Smooth muscle cell (in vitro differentiated cells): Measurements from ENCODE around the gene DPM1. TPM values are rescaled to one million over a fixed set of nuclear protein-coding genes. Genes with fewer than 3 reads are reported as not detected.

Source experiments
- DNase-seq: peaks from one replicate; lab custom pipeline; 2025; ENCODE audit not compliant: unreplicated experiment; lab: John Stamatoyannopoulos, UW
- H2AFZ ChIP-seq: fragments of 200-600 bp; sonication (generic); 2 replicates; pipeline ENCODE4 v1.6.0; 2016; ENCODE audit warnings: antibody characterized with exemption, low read depth, mild to moderate bottlenecking
- H3F3A ChIP-seq: fragments of 200-600 bp; sonication (generic); 2 replicates; pipeline ENCODE4 v1.6.0; 2017; ENCODE audit warnings: antibody characterized with exemption, low read depth
- H3K27ac ChIP-seq: fragments of 200-600 bp; sonication (generic); 2 replicates; pipeline ENCODE4 v1.5.1; 2016; ENCODE audit warnings: low read depth, mild to moderate bottlenecking
- H3K27me3 ChIP-seq: fragments of 200-600 bp; sonication (generic); 2 replicates; pipeline ENCODE4 v1.6.1; 2016; ENCODE audit warnings: low read depth, mild to moderate bottlenecking
- H3K36me3 ChIP-seq: fragments of 200-600 bp; sonication (generic); 2 replicates; pipeline ENCODE4 v1.5.1; 2016; ENCODE audit warnings: low read depth
- H3K4me1 ChIP-seq: fragments of 200-600 bp; sonication (generic); 2 replicates; pipeline ENCODE4 v1.5.1; 2016; ENCODE audit warnings: low read depth
- H3K4me2 ChIP-seq: fragments of 200-600 bp; sonication (generic); 2 replicates; pipeline ENCODE4 v1.6.0; 2016; ENCODE audit warnings: mild to moderate bottlenecking
- H3K4me3 ChIP-seq: fragments of 200-600 bp; sonication (generic); 2 replicates; pipeline ENCODE4 v1.5.1; 2016; ENCODE audit warnings: mild to moderate bottlenecking
- H3K79me2 ChIP-seq: fragments of 200-600 bp; sonication (generic); 2 replicates; pipeline ENCODE4 v1.6.0; 2016; ENCODE audit warnings: low read depth, mild to moderate bottlenecking
- H3K9ac ChIP-seq: fragments of 200-600 bp; sonication (generic); 2 replicates; pipeline ENCODE4 v1.6.0; 2016; ENCODE audit warnings: low read depth
- H3K9me3 ChIP-seq: fragments of 200-600 bp; sonication (generic); replicated peaks from 2 replicates; pipeline ENCODE4 v1.5.1; 2016; ENCODE audit warnings: low read depth
- H4K20me1 ChIP-seq: fragments of 200-600 bp; sonication (generic); 2 replicates; pipeline ENCODE4 v1.6.0; 2016; ENCODE audit warnings: low read depth
- CTCF ChIP-seq: fragments of 200-600 bp; sonication (generic); IDR thresholded peaks from 2 replicates; pipeline ENCODE4 v1.5.1; 2017; ENCODE audit warnings: borderline replicate concordance, mild to moderate bottlenecking, antibody characterized with exemption; ENCODE audit not compliant: insufficient read depth, poor library complexity, severe bottlenecking
- WGBS: methylation state at CpG from one replicate; pipeline ENCODE4 v1.1.7; 2016; ENCODE audit warnings: low lambda C conversion rate; 5-methylcytosine and 5-hydroxymethylcytosine counted together
- polyA plus RNA-seq: library from polyadenylated mRNA; unstranded; fragments of >200 nt; fragmentation: Nextera tagmentation; extraction: Ambion mirVana; gene quantifications from 2 replicates; pipeline ENCODE4 v1.2.1, GENCODE V29; 2016
- total RNA-seq: library from RNA; depleted of rRNA; stranded (reverse); fragments of >200 nt; gene quantifications from 2 replicates; pipeline ENCODE4 v1.2.3, GENCODE V29; 2014

The DPM1 gene
- total and polyA plus RNA-seq, 2 experiments from 2014 or later, result 89.1 to 141 TPM

- peak overlapping the region; percentile 83 for H3K4me2 ChIP-seq
- H3K9me3 ChIP-seq, result no peaks in the 10 kb centered on the region
- peak overlapping the region; percentile 95 for H3K27ac ChIP-seq
- no peak for DNase-seq
- H3F3A ChIP-seq, result peaks cover 42% of the 10 kb centered on the region
- peaks cover 46% of the 10 kb centered on the region for H3K79me2 ChIP-seq
- H3K4me1 ChIP-seq, result peaks cover 31% of the 10 kb centered on the region
- no peak overlapping the region for H2AFZ ChIP-seq
- H3K4me3 ChIP-seq, result peak overlapping the region; percentile 61
- H3K9ac ChIP-seq, result peak overlapping the region; percentile 89
- peaks cover 42% of the 10 kb centered on the region for H4K20me1 ChIP-seq
- no peak for TF ChIP-seq CTCF
- H3K27me3 ChIP-seq, result no peaks in the 10 kb centered on the region
- peaks cover 16% of the 10 kb centered on the region for H3K36me3 ChIP-seq
- 0% methylated on average over 11 of the region's 45 CpGs for WGBS
Measured at GRCh38 chr20:50930976-50931305, 27.4 kb downstream of the DPM1 start.

GRCh38 chr20:50930139-50930975, 28.0 kb downstream of the DPM1 start:
- peak overlapping the region; percentile 91 for H3K4me2 ChIP-seq
- no peak overlapping the region for H2AFZ ChIP-seq

GRCh38 chr20:50929299-50930138, 28.8 kb downstream of the DPM1 start:
- Histone ChIP-seq H4K20me1 (peaks cover 56% of the 10 kb centered on the region), H3K79me2 (peaks cover 60% of the 10 kb centered on the region), H3F3A (peaks cover 39% of the 10 kb centered on the region), H3K36me3 (peaks cover 2% of the 10 kb centered on the region), H3K4me2 (peak overlapping the region; percentile 91), H3K4me3 (peak overlapping the region; percentile 84), H2AFZ (no peak overlapping the region), H3K4me1 (peaks cover 39% of the 10 kb centered on the region), H3K9ac (peak overlapping the region; percentile 78), H3K27me3 (no peaks in the 10 kb centered on the region), H3K9me3 (no peaks in the 10 kb centered on the region), H3K27ac (peak overlapping the region; percentile 44)
- WGBS, result 7% methylated on average over 13 of the region's 13 CpGs
- peak; percentile 52 for DNase-seq
- TF ChIP-seq CTCF, result peak; percentile 92

More at GRCh38 chr20:50930139-50930975, 28.0 kb downstream of the DPM1 start:
- no peak for DNase-seq
- no peaks in the 10 kb centered on the region for H3K27me3 ChIP-seq
- under 1% methylated on average over 19 of the region's 79 CpGs for WGBS
- H3K79me2 ChIP-seq, result peaks cover 52% of the 10 kb centered on the region
- peak overlapping the region; percentile 78 for H3K9ac ChIP-seq
- peaks cover 48% of the 10 kb centered on the region for H4K20me1 ChIP-seq
- peaks cover 37% of the 10 kb centered on the region for H3K4me1 ChIP-seq
- H3K4me3 ChIP-seq, result peak overlapping the region; percentile 84
- H3K9me3 ChIP-seq, result no peaks in the 10 kb centered on the region
- peaks cover 43% of the 10 kb centered on the region for H3F3A ChIP-seq
- H3K27ac ChIP-seq, result peak overlapping the region; percentile 44
- no peak for TF ChIP-seq CTCF
- H3K36me3 ChIP-seq, result peaks cover 11% of the 10 kb centered on the region
